GM19099 (cell line): ENCODE data around the gene NOXO1.

Experiments used
- POLR2A ChIP-seq: IDR thresholded peaks from 3 replicates; pipeline ENCODE4 v1.6.1; 2011; ENCODE audit warnings: low read depth; ENCODE audit not compliant: insufficient read length; ENCODE audit errors: extremely low read depth

Gene NOXO1

GRCh38 chr16:1971796-1972489 is 9.3 kb downstream of the NOXO1 start, which contains the start of gene TBL3:
TSS of gene TBL3 (plus strand) at chr16:1972053. CDS start at chr16:1972165, 112 bp downstream.
- peak; percentile 95 for TF ChIP-seq POLR2A

GRCh38 chr16:1968146-1968953 is 12.9 kb downstream of the NOXO1 start:
- TF ChIP-seq POLR2A, result no peak

GRCh38 chr16:1966460-1966859 is 14.8 kb downstream of the NOXO1 start, which contains the start of gene RNF151:
TSS of gene RNF151 (plus strand) at chr16:1966856. CDS start at chr16:1966882, 26 bp downstream.
- TF ChIP-seq POLR2A, result peak; percentile 20

DNA sequence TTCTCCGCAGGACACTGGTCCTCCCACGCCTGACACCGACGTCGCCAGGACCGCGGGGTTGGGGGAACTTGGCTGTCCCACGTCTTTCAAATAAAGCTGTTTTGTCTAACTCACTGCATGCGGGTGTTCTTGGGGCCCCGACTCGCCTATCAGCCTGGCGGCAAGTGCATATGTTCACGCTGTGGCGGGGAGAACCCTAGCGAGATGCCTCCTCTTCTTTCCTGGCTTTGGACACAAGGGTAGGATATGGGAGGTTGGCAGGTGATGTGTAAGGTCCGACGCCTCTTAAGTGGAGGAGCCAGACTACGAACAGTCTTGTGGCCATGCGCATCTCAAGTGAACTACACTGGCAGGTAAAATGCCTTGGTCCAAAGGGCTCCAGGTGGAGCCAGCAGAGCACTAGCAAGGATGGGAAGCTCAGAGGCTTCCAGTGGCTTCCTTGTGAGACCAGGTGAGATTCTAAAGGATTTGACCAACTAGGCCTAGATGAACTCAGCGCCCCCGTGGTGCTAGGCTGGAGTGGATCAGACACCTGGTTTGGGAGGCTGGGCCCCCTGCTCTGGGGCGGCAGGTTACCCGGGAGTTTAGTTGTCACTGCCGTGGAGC is 15.8 kb downstream of the NOXO1 start:
- TF ChIP-seq POLR2A, result no peak

GRCh38 chr16:1964506-1965395 is 16.5 kb downstream of the NOXO1 start, which contains the start of gene RPS2:
TSS of gene RPS2 (minus strand) at chr16:1964826. CDS start at chr16:1964625, 201 bp downstream.
- peak; percentile 100 for TF ChIP-seq POLR2A

- TF ChIP-seq POLR2A, result no peak
These were observed 17.3 kb downstream of the NOXO1 start for GRCh38 chr16:1963806-1964505.

DNA sequence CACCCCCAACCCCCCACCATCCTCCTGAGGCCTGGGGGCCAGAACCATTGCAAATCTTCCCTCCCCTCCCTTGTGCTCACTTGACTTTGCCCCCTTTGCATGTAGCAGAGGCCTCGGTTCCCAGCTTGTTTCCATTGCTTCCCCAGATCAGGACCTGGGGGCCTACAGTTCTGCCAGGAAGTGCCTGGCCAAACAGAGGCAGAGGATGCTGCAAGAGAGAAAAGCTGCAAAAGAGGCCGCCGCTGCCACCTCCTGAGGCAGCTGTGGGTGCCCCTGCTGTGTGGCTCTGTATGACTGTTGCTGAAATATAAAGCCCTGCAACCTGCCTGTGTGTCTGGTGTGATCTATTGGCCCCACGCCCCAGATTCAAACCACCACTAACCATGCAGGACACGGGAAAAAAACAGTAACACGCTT is 19.6 kb downstream of the NOXO1 start:
- TF ChIP-seq POLR2A, result no peak

GRCh38 chr16:1960665-1961630 is 20.3 kb downstream of the NOXO1 start:
- TF ChIP-seq POLR2A, result peak; percentile 57

GRCh38 chr16:1959269-1960039 is 21.8 kb downstream of the NOXO1 start, which contains the start of gene NDUFB10:
TSS of gene NDUFB10 (plus strand) at chr16:1959538. CDS start at chr16:1959625, 87 bp downstream.
- peak; percentile 88 for TF ChIP-seq POLR2A

DNA sequence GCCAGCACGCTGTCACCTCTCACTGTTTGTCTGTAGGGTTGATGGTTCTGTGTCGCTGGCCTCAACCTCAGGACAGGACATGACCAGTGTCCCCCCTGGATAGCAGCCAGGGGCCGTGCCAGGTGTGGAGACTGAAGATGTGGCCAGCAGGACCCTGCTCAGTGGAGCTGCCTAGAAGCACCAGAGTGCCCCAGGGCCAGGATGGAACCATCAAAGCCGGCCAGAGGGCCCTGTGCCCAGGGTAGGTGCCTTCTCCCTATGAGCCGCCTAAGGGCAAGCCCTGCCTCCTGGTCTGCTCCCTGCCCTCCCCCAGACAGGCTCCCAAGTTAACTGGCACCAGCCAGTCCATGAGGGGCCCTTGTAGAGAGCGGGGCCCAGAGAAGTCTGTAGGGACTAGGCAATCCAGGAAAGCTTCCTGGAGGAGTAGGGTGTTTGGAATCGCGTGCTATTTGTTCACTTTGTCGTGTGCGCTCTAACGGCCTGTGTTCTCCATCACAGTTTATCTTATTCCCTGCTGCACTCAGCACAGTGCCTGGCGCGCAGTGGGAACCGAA is 22.5 kb downstream of the NOXO1 start:
- no peak for TF ChIP-seq POLR2A

GRCh38 chr16:1953734-1954133 is 27.5 kb downstream of the NOXO1 start:
- TF ChIP-seq POLR2A, result no peak

- TF ChIP-seq POLR2A, result no peak
These were observed 30.7 kb downstream of the NOXO1 start for GRCh38 chr16:1950559-1950958.
